ENCODE results near the gene TMEM108.

DNA sequence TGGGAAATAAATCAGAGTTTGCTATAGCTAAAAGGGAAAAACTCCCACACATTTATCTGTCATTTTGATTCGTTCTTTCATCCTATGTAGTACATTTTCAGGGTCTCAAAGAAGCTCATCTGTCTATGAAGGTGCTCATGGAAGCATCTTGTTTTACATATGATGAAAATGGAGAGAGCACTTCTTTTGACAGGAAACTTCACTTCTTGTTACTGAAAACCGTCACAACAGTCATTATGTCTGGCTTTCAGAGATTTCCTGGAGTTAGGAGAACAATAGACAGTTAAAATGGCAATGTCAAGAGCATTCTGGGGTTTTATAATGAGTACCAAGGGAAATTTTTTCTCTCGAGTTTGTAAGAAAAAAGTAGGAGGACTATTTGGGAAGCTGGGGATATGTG is 83.3 kb downstream of the TMEM108 start:
- TF ChIP-seq, protein P1, sequence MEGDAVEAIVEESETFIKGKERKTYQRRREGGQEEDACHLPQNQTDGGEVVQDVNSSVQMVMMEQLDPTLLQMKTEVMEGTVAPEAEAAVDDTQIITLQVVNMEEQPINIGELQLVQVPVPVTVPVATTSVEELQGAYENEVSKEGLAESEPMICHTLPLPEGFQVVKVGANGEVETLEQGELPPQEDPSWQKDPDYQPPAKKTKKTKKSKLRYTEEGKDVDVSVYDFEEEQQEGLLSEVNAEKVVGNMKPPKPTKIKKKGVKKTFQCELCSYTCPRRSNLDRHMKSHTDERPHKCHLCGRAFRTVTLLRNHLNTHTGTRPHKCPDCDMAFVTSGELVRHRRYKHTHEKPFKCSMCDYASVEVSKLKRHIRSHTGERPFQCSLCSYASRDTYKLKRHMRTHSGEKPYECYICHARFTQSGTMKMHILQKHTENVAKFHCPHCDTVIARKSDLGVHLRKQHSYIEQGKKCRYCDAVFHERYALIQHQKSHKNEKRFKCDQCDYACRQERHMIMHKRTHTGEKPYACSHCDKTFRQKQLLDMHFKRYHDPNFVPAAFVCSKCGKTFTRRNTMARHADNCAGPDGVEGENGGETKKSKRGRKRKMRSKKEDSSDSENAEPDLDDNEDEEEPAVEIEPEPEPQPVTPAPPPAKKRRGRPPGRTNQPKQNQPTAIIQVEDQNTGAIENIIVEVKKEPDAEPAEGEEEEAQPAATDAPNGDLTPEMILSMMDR (IDR thresholded peaks at IDR 0.05), result no peak
- TF ChIP-seq POLR2A (IDR thresholded peaks at IDR 0.05), result no peak
